Caco-2 (cell line): ENCODE results near the gene C10orf143. TPM values are rescaled to one million over a fixed set of nuclear protein-coding genes. Genes with fewer than 3 reads are reported as not detected.

Experiments used
- BruUV-seq: library from RNA; stranded (reverse); fragments of 400-500 nt; replicated peaks from 2 replicates; lab custom pipeline; 2021; lab: Mats Ljungman, UMichigan
- CTCF ChIA-PET: fragments of 300-600 bp; sonication (Branson Sonifier 250); formaldehyde crosslinking; loops from one replicate; lab custom pipeline; 2022; ENCODE audit warnings: antibody characterized with exemption; lab: Charles Lee
- POLR2A ChIA-PET: fragments of 300-600 bp; sonication (Branson Sonifier 250); formaldehyde crosslinking; loops from one replicate; lab custom pipeline; 2022; ENCODE audit warnings: antibody characterized with exemption; lab: Charles Lee
- DNase-seq, 2 experiments: peaks; one replicate each; pipeline versions ENCODE4 v3.0.0 to v3.0.0-alpha.2; 2020 to 2022
- H3K27me3 ChIP-seq: replicated peaks from 2 replicates; pipeline ENCODE4 v1.6.0; 2011; ENCODE audit warnings: low read length; ENCODE audit not compliant: control insufficient read depth, insufficient read depth
- H3K36me3 ChIP-seq: 2 replicates; pipeline ENCODE4 v1.5.1; 2011; ENCODE audit warnings: low read length; ENCODE audit not compliant: control insufficient read depth, insufficient read depth
- H3K4me1 ChIP-seq: fragments of 250-450 bp; sonication (Bioruptor Pico); 2 replicates; pipeline ENCODE4 v1.5.1; 2020; ENCODE audit warnings: mild to moderate bottlenecking
- H3K4me3 ChIP-seq: 2 replicates; pipeline ENCODE4 v1.5.1; 2011; ENCODE audit warnings: low read depth, mild to moderate bottlenecking, control low read depth, low read length
- H3K9me3 ChIP-seq: fragments of 250-450 bp; sonication (Bioruptor Pico); 2 replicates; pipeline ENCODE4 v1.5.1; 2020; ENCODE audit warnings: mild to moderate bottlenecking, moderate library complexity
- H3K27ac Mint-ChIP-seq: one replicate; pipeline ENCODE4 v1.8.0; 2022; ENCODE audit warnings: mixed read lengths; ENCODE audit not compliant: unreplicated experiment
- H3K27me3 Mint-ChIP-seq: one replicate; pipeline ENCODE4 v1.8.0; 2022; ENCODE audit warnings: mixed read lengths; ENCODE audit not compliant: insufficient read depth, unreplicated experiment
- H3K36me3 Mint-ChIP-seq: one replicate; pipeline ENCODE4 v1.8.0; 2022; ENCODE audit warnings: mild to moderate bottlenecking, mixed read lengths; ENCODE audit not compliant: insufficient read depth, unreplicated experiment
- H3K4me1 Mint-ChIP-seq: one replicate; pipeline ENCODE4 v1.8.0; 2022; ENCODE audit warnings: low read depth, mixed read lengths; ENCODE audit not compliant: unreplicated experiment
- H3K4me3 Mint-ChIP-seq: one replicate; pipeline ENCODE4 v1.8.0; 2022; ENCODE audit warnings: mild to moderate bottlenecking, moderate library complexity, mixed read lengths; ENCODE audit not compliant: unreplicated experiment
- H3K9me3 Mint-ChIP-seq: one replicate; pipeline ENCODE4 v1.8.0; 2022; ENCODE audit warnings: mixed read lengths; ENCODE audit not compliant: unreplicated experiment
- CTCF ChIP-seq, 2 experiments: fragments of 200-600 bp in 1 of 2; IDR thresholded peaks; 1 replicate in 1 of 2; 2 replicates in 1 of 2; pipeline versions ENCODE4 v1.5.1 to v1.8.0; 2011 to 2022; ENCODE audit warnings: antibody characterized with exemption in 1 of 2, control low read depth in 1 of 2, inconsistent platforms in 1 of 2, low read depth in 1 of 2, low read length in 1 of 2, mild to moderate bottlenecking in 1 of 2, moderate library complexity in 1 of 2; ENCODE audit not compliant: insufficient read depth in 1 of 2, severe bottlenecking in 1 of 2, unreplicated experiment in 1 of 2
- intact Hi-C: fragments of 100-400 bp; cut with micrococcal nuclease; formaldehyde crosslinking; loops from one replicate; pipeline ENCODE4 v1.10.0; 2022; ENCODE audit not compliant: unreplicated experiment
- total RNA-seq: library from RNA; stranded (reverse); gene quantifications from 2 replicates; pipeline ENCODE4 v1.2.3, GENCODE V29; 2022

C10orf143 gene
- total RNA-seq, 1 experiment from 2014 or later: 0.54 TPM

- DNase-seq: no peak
- H3K4me3 Mint-ChIP-seq: no peak overlapping the region
- H3K27ac Mint-ChIP-seq: no peak overlapping the region
- Histone ChIP-seq H3K27me3 (no peaks in the 10 kb centered on the region), H3K36me3 (no peaks in the 10 kb centered on the region), H3K4me3 (no peak overlapping the region), H3K9me3 (peaks cover 13% of the 10 kb centered on the region), H3K4me1 (peaks cover 5% of the 10 kb centered on the region)
- H3K27me3 Mint-ChIP-seq: no peaks in the 10 kb centered on the region
- H3K4me1 Mint-ChIP-seq: peaks cover 7% of the 10 kb centered on the region
- intact Hi-C loops: no loop called here
- ChIA-PET POLR2A (no interaction called here), CTCF (no interaction called here)
- BruUV-seq: no TSS peak
- H3K9me3 Mint-ChIP-seq: peaks cover 14% of the 10 kb centered on the region
- no peak for TF ChIP-seq CTCF (IDR thresholded peaks at IDR 0.05; ENCODE audit: insufficient read depth in 1 of 2, low read depth in 1 of 2, low read length in 1 of 2, severe bottlenecking in 1 of 2, unreplicated experiment in 1 of 2)
- peaks cover 19% of the 10 kb centered on the region for H3K36me3 Mint-ChIP-seq
Observed at GRCh38 chr10:130112821-130113220, 2.2 kb upstream of the C10orf143 start.

- Mint-ChIP-seq H3K27ac (peak overlapping the region; percentile 91), H3K9me3 (peaks cover 10% of the 10 kb centered on the region)
Observed at GRCh38 chr10:130111852-130112180, 1.2 kb upstream of the C10orf143 start.

More at GRCh38 chr10:130111852-130112180, 1.2 kb upstream of the C10orf143 start:
- CTCF ChIA-PET: interaction anchor here (0.6 to 2.9 kb wide), 3 partner anchors 16 to 41 kb away, joined by 3 to 33 read pairs (median 17); partner anchors contain the start of gene GLRX3
- Mint-ChIP-seq H3K27me3 (no peaks in the 10 kb centered on the region), H3K36me3 (peaks cover 19% of the 10 kb centered on the region), H3K4me3 (peak overlapping the region; percentile 91), H3K4me1 (peaks cover 7% of the 10 kb centered on the region)
- Histone ChIP-seq H3K27me3 (no peaks in the 10 kb centered on the region), H3K4me1 (peaks cover 5% of the 10 kb centered on the region), H3K9me3 (peaks cover 6% of the 10 kb centered on the region; the same call in 1 of the 2 replicates), H3K4me3 (peak overlapping the region; percentile 82), H3K36me3 (no peaks in the 10 kb centered on the region)
- no peak for TF ChIP-seq CTCF (IDR thresholded peaks at IDR 0.05; ENCODE audit: insufficient read depth in 1 of 2, low read depth in 1 of 2, low read length in 1 of 2, severe bottlenecking in 1 of 2, unreplicated experiment in 1 of 2)
- intact Hi-C loops: loop anchor here (1.0 kb wide), 2 partner anchors 16 to 24 kb away; partner anchors contain the start of gene GLRX3
- DNase-seq: no peak
- POLR2A ChIA-PET: interaction anchor here (1.1 to 3.1 kb wide), 3 partner anchors 16 to 645 kb away, joined by 4 to 66 read pairs (median 15); partner anchors contain the start of genes GLRX3 and MGMT
- no TSS peak for BruUV-seq
